ENCODE data around the gene LGI4.

Gene LGI4

DNA sequence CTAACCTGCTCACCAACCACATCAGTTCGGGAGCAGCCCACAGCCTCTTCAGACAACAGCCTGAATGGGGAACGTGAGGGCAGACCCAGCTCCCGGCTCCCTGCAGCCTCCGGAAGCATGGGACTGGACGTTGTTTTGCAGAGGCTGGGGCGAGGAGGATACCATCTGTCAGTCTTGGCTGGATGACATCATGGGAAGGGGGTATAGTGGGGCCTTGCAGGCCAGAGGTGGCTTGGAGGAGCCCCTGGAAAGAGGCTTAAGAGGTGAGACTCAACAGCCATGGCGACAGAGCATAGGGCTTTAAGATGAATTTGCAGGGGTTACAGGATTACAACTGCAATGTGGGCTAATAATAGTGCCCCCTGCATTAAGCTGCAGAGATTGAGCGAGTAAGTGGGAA, 17.7 kb downstream of the LGI4 start:
- TF ChIP-seq, protein P1, sequence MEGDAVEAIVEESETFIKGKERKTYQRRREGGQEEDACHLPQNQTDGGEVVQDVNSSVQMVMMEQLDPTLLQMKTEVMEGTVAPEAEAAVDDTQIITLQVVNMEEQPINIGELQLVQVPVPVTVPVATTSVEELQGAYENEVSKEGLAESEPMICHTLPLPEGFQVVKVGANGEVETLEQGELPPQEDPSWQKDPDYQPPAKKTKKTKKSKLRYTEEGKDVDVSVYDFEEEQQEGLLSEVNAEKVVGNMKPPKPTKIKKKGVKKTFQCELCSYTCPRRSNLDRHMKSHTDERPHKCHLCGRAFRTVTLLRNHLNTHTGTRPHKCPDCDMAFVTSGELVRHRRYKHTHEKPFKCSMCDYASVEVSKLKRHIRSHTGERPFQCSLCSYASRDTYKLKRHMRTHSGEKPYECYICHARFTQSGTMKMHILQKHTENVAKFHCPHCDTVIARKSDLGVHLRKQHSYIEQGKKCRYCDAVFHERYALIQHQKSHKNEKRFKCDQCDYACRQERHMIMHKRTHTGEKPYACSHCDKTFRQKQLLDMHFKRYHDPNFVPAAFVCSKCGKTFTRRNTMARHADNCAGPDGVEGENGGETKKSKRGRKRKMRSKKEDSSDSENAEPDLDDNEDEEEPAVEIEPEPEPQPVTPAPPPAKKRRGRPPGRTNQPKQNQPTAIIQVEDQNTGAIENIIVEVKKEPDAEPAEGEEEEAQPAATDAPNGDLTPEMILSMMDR (IDR thresholded peaks at IDR 0.05; ENCODE audit: control insufficient read depth, extremely low read depth, insufficient read depth), result no peak
- no peak for DNase-seq (ENCODE audit: low read depth)
- peak overlapping the region; percentile 62 for H3K4me3 ChIP-seq (ENCODE audit: low read depth, low read length)

DNA sequence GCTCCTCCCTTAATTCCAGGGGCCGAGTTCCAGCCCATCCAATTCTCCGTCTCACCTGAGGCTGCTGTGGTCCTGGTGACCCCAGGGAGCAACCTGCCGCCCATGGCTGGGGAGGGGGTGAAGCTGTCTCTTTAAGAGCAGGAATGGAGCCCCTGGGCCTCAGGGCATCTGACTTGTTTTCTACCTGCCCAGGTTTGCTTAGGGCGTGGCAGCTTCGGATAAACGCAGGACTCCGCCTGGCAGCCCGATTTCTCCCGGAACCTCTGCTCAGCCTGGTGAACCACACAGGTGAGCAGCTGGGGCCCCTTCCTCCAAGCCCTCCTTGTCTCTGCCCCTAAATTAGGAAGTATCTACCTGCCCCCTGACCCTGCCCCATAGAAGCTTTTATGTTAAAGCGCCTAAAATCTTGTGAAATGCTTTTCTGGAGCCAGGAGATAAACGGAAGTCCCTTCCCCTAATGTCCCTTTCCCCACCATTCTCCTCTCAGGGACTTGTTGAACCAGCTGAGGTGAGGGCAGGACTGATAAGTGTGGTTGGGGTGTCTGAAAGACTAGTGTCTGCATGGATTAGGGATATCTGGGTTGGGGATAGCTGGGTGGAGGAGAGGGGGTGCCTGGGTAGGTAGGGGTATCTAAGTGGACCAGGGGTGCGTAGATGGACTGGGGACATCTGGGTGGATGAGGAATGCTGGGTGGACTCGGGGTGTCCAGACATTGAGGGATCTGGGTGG, 18.6 kb downstream of the LGI4 start:
- peak; percentile 30 for DNase-seq (ENCODE audit: low read depth)
- peak overlapping the region; percentile 62 for H3K4me3 ChIP-seq (ENCODE audit: low read depth, low read length)
- TF ChIP-seq, protein P1 (IDR thresholded peaks at IDR 0.05; ENCODE audit: control insufficient read depth, extremely low read depth, insufficient read depth), result no peak

DNA sequence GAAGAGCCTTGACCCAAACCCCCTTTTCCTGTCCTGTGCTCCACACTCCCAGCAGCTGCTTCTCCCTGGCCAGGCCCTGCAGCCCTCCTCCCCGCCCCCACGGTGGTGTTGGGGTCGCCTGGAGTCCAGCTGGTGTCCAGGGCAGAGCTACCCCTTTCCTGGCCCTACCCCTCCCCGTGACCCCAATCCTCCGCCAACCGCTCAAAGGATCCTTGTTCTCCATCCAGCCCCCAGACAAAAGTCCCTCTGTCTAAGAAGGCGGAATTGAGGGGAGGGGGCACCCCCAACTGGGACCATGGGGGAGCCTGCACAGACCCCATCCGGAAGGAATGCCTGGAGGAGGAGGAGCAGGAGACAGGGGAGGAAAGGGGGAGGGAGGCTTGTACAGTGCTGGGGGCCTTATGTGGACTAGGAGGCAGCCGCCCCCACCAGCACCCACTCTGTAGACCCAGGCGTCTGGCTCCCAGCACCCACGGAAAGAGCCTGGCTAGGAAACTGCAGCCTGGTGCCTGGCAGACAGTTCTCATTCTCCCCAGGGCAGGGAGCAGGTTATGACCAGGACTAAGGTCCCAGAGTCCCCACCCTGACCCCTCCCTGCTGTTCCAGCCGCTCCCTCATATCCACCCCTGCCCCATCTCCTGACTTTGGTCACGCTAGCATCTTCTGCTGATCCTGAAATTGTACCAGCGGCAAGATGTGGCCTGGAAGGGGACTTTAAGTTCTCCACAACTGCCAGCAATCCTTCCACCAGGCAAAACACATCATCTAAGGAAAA, 19.5 kb downstream of the LGI4 start, which contains the start of gene FXYD3:
Gene FXYD3, plus strand, starts transcription at position 647 of the 775 bp plus-strand sequence. CDS start 3,554 bp downstream, outside the sequence.
- TF ChIP-seq, protein P1 (IDR thresholded peaks at IDR 0.05; ENCODE audit: control insufficient read depth, extremely low read depth, insufficient read depth), result no peak
- no peak for DNase-seq (ENCODE audit: low read depth)
- peak within 1 kb of the TSS; percentile 62 for H3K4me3 ChIP-seq (ENCODE audit: low read depth, low read length)

DNA sequence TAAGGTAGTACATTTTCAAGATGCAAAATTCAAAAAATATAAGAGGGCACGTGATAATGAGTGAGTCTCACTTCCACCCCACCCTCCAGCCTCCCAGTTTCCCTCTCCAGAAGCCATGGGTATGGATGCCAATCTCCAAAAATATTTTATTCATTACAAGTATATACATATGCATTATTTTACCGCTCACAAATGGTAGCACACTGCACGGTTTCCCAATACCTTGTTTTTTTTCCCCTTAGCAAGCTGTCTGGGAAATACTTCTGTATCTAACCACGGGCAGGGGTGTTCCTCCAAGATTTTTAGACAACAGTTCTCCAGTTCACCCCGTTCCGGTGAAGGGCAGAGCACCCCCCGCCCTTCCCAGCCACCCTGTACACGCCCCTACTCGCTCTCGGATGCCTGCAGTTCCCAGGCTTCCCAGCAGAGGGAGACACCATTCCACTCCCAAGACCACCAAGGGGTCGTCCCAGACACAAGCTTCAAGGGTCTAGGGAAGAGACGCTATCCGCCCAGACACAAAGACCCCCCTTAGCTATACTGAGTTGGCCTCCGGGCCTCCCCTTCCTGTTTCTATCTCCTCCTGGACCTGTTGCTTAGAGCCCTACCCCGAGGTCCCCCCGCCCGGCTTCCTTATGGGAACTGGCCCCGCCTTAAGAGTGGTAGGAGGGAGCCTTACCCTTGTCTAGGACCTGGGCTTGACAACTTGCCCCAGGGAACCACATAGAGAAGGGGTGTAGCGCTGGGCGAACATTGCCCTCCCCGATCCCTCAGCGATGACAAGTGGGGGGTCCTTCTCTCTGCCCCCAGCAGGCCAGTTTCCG, 20.3 kb downstream of the LGI4 start:
- peak overlapping the region; percentile 62 for H3K4me3 ChIP-seq (ENCODE audit: low read depth, low read length)
- TF ChIP-seq, protein P1 (IDR thresholded peaks at IDR 0.05; ENCODE audit: control insufficient read depth, extremely low read depth, insufficient read depth), result peak; percentile 87
- DNase-seq (ENCODE audit: low read depth), result no peak

DNA sequence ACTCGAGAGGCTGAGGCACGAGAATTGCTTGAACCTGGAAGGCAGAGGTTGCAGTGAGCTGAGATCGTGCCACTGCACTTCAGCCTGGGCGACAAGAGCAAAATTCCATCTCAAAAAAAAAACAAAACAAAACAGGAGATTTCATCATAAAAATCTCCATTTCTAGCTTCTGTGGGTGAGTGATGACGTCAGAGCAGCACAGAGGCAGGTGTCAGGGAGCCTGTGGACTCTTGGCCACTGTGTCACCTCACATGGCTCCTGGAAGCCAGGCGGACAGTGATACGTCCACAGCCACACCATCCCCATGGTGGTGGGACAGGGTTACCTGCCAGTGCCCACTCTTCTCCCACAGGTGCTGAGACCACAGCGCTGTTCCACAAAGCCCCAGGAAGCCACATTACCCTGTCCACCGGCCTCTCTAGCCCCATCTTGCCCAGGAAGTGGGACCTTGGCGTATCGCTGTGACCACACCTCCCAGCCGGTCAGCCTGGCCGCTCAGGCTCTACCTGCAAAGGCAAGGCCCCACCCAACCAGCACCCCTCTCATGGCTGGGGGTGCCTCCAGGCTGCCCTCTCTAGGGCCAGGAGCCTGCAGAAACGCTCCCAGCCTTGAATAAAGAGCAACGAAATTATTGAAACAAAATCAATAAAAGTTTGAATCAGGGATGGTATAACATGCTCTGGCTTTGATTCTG, 21.7 kb downstream of the LGI4 start:
- TF ChIP-seq, protein P1 (IDR thresholded peaks at IDR 0.05; ENCODE audit: control insufficient read depth, extremely low read depth, insufficient read depth), result no peak
- H3K4me3 ChIP-seq (ENCODE audit: low read depth, low read length), result no peak overlapping the region
- no peak for DNase-seq (ENCODE audit: low read depth)

DNA sequence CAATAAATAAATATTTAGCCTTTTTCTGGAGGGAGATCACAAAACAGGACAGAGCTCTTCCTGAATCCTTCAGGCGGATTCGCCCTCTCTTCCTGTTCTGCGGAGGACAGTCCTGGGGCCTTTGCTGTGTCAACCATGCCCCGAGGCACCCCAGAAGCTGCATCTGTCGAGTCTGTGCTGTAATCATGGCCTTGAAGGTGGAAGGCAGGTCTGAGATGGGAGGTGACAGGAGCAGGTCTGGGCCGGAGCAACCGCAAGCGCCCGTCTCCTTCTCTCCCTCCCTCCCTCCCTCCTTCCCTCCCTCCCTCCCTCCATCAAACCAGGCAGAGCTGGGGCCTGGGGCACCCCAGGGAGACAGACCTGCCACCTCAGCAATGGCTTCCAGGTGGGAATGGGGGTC, 23.9 kb downstream of the LGI4 start:
- TF ChIP-seq, protein P1 (IDR thresholded peaks at IDR 0.05; ENCODE audit: control insufficient read depth, extremely low read depth, insufficient read depth), result no peak
- no peak for DNase-seq (ENCODE audit: low read depth)
- no peak overlapping the region for H3K4me3 ChIP-seq (ENCODE audit: low read depth, low read length)

Measured in LNCaP clone FGC (cell line).